Endothelial cell of umbilical vein (primary cell): ENCODE measurements around the gene TNS1. TPM values are rescaled to one million over a fixed set of nuclear protein-coding genes. Genes with fewer than 3 reads are reported as not detected.

Source experiments
- BruUV-seq: library from RNA; stranded (reverse); fragments of 400-500 nt; replicated peaks from 2 replicates; lab custom pipeline; 2021; lab: Mats Ljungman, UMichigan
- CTCF ChIA-PET: fragments of 300-600, 350-600 bp; sonication (Branson Sonifier 250); formaldehyde crosslinking; loops from one replicate; lab custom pipeline; 2021; ENCODE audit warnings: antibody characterized with exemption, inconsistent platforms; lab: Charles Lee
- POLR2A ChIA-PET: fragments of 300-600, 350-600 bp; sonication (Branson Sonifier 250); formaldehyde crosslinking; loops from one replicate; lab custom pipeline; 2021; ENCODE audit warnings: antibody characterized with exemption, inconsistent platforms; lab: Charles Lee
- DNase-seq: peaks from one replicate; pipeline ENCODE4 v3.0.0-alpha.2; 2011; ENCODE audit warnings: low read depth, low spot score
- FAIRE-seq: peaks from 2 replicates; lab custom pipeline; 2011; peaks lifted over from hg19 to GRCh38; lab: Jason Lieb, UNC
- H2AFZ ChIP-seq: 2 replicates; pipeline ENCODE4 v1.6.0; 2012; ENCODE audit warnings: low read depth, low read length, control low read depth, inconsistent platforms
- H3K27ac ChIP-seq: 2 replicates; pipeline ENCODE4 v1.5.1; 2011; ENCODE audit warnings: low read depth, mild to moderate bottlenecking, control low read depth, low read length, moderate library complexity; ENCODE audit not compliant: insufficient read depth
- H3K27me3 ChIP-seq, 2 experiments: 2 replicates each; pipeline versions ENCODE4 v1.6.0 to v1.6.1; 2011; ENCODE audit warnings: low read length in 2 of 2, mixed read lengths in 1 of 2; ENCODE audit not compliant: control insufficient read depth in 2 of 2, insufficient read depth in 2 of 2
- H3K36me3 ChIP-seq, 2 experiments: 2 replicates in 1 of 2; 3 replicates in 1 of 2; pipeline ENCODE4 v1.5.1; 2011; ENCODE audit warnings: low read length in 2 of 2, mild to moderate bottlenecking in 1 of 2, moderate library complexity in 1 of 2; ENCODE audit not compliant: control insufficient read depth in 2 of 2, insufficient read depth in 2 of 2; ENCODE audit errors: extremely low read depth in 1 of 2
- H3K4me1 ChIP-seq: 3 replicates; pipeline ENCODE4 v1.5.1; 2011; ENCODE audit warnings: mild to moderate bottlenecking, low read length; ENCODE audit not compliant: control insufficient read depth, insufficient read depth; ENCODE audit errors: extremely low read depth
- H3K4me2 ChIP-seq: 2 replicates; pipeline ENCODE4 v1.6.1; 2011; ENCODE audit warnings: low read length, control low read depth, mixed read lengths; ENCODE audit not compliant: insufficient read depth
- H3K4me3 ChIP-seq, 3 experiments: fragments of 200-600 bp in 1 of 3; sonication (generic), shearing (Covaris generic) in 1 of 3; replicated peaks in 1 of 3; 2 replicates each; pipeline ENCODE4 v1.5.1; 2011 to 2016; ENCODE audit warnings: control low read depth in 3 of 3, low read length in 3 of 3, mild to moderate bottlenecking in 2 of 3, inconsistent platforms in 1 of 3, low read depth in 1 of 3, moderate library complexity in 1 of 3; ENCODE audit not compliant: insufficient read depth in 1 of 3
- H3K79me2 ChIP-seq: 2 replicates; pipeline ENCODE4 v1.6.0; 2012; ENCODE audit warnings: low read length, inconsistent platforms; ENCODE audit not compliant: control insufficient read depth, insufficient read depth
- H3K9ac ChIP-seq: replicated peaks from 2 replicates; pipeline ENCODE3; 2011; ENCODE audit warnings: low read length, control low read depth; ENCODE audit not compliant: insufficient read depth; ENCODE audit errors: extremely low read depth
- H3K9me1 ChIP-seq: replicated peaks from 3 replicates; pipeline ENCODE4 v1.6.0; 2011; ENCODE audit warnings: mild to moderate bottlenecking, low read length; ENCODE audit not compliant: control insufficient read depth, insufficient read depth; ENCODE audit errors: extremely low read depth
- H3K9me3 ChIP-seq: replicated peaks from 2 replicates; pipeline ENCODE4 v1.5.1; 2012; ENCODE audit warnings: low read length, inconsistent platforms; ENCODE audit not compliant: control insufficient read depth, insufficient read depth
- H4K20me1 ChIP-seq: replicated peaks from 2 replicates; pipeline ENCODE3; 2011; ENCODE audit warnings: mild to moderate bottlenecking, low read length; ENCODE audit not compliant: control insufficient read depth, insufficient read depth; ENCODE audit errors: extremely low read depth
- EZH2 ChIP-seq: IDR thresholded peaks from 2 replicates; pipeline ENCODE4 v1.6.1; 2012; ENCODE audit warnings: borderline replicate concordance, low read depth, mild to moderate bottlenecking, moderate library complexity, low read length, inconsistent platforms; ENCODE audit not compliant: severe bottlenecking
- FOS ChIP-seq: IDR thresholded peaks from 2 replicates; pipeline ENCODE4 v1.6.1; 2011; ENCODE audit warnings: mild to moderate bottlenecking, low read length, moderate library complexity, borderline replicate concordance; ENCODE audit not compliant: insufficient read depth
- GATA2 ChIP-seq: IDR thresholded peaks from 2 replicates; pipeline ENCODE4 v1.7.0; 2011; ENCODE audit warnings: low read depth, mild to moderate bottlenecking, moderate library complexity, mixed read lengths, low read length; ENCODE audit not compliant: insufficient read length, insufficient read depth
- JUN ChIP-seq: IDR thresholded peaks from 2 replicates; pipeline ENCODE4 v1.6.1; 2011; ENCODE audit warnings: borderline replicate concordance, low read depth; ENCODE audit not compliant: insufficient read length, insufficient read depth
- MAX ChIP-seq: IDR thresholded peaks from 2 replicates; pipeline ENCODE4 v1.6.1; 2011; ENCODE audit not compliant: insufficient read depth, insufficient read length
- MYC ChIP-seq: IDR thresholded peaks from one replicate; pipeline ENCODE4 v1.6.1; 2011; ENCODE audit warnings: mild to moderate bottlenecking, low read depth, low read length
- POLR2A ChIP-seq: IDR thresholded peaks from 2 replicates; pipeline ENCODE4 v1.6.1; 2012; ENCODE audit warnings: low read depth, mild to moderate bottlenecking, control low read depth, low read length
- POLR2AphosphoS5 ChIP-seq: IDR thresholded peaks from 2 replicates; pipeline ENCODE4 v1.6.1; 2012; ENCODE audit warnings: low read depth, mild to moderate bottlenecking, control low read depth, low read length, moderate library complexity; ENCODE audit not compliant: insufficient read depth
- dilution Hi-C: fragments of 300-500 bp; cut with MboI; formaldehyde crosslinking; loops from one replicate; pipeline ENCODE4 v1.15.0; 2019; ENCODE audit warnings: low sequenced_read_pairs; ENCODE audit not compliant: extremely low pct_ligation_motif_present
- intact Hi-C: fragments of 100-400 bp; cut with micrococcal nuclease; formaldehyde crosslinking; loops from one replicate; pipeline ENCODE4 v1.10.0; 2022
- polyA plus RNA-seq, 4 experiments: library from polyadenylated mRNA; depleted of rRNA in 3 of 4; stranded (reverse) in 3 of 4; unstranded in 1 of 4; fragments of >200 nt; gene quantifications; 2 replicates each; pipeline versions ENCODE4 v1.2.1 to v1.2.3, GENCODE V29; 2011 to 2012; ENCODE audit warnings: missing spikeins in 1 of 4
- total RNA-seq: library from RNA; stranded (reverse); gene quantifications from 2 replicates; pipeline ENCODE4 v1.2.3, GENCODE V29; 2021

Gene TNS1
- total and polyA plus RNA-seq, 2 donors (not counting 3 experiments of a cell fraction or from before 2014, with no cell fraction given) = 11.0 to 52.1 TPM

GRCh38 chr2:217820091-217820819, 182.5 kb downstream of the TNS1 start:
- DNase-seq = peak; percentile 87
- H3K4me3 ChIP-seq = no peak overlapping the region
- H3K27me3 ChIP-seq = no peaks in the 10 kb centered on the region
- POLR2A ChIA-PET = no interaction called here
- peak overlapping the region; percentile 68 for H3K27ac ChIP-seq
- no TSS peak for BruUV-seq
- H3K79me2 ChIP-seq = no peaks in the 10 kb centered on the region
- H2AFZ ChIP-seq = no peak overlapping the region
- CTCF ChIA-PET = interaction anchor here (1.0 to 1.8 kb wide), 4 partner anchors 21 to 174 kb away, joined by 3 to 9 read pairs (median 4); no protein-coding TSS in a partner anchor
- H3K9ac ChIP-seq = no peak overlapping the region
- H3K9me3 ChIP-seq = no peaks in the 10 kb centered on the region
- H3K4me2 ChIP-seq = no peak overlapping the region
- peaks cover 0 to 4% of the 10 kb centered on the region in 2 experiments for H3K36me3 ChIP-seq
- no peak for TF ChIP-seq JUN
- TF ChIP-seq EZH2 = no peak
- no peak for TF ChIP-seq MAX
- no peak for TF ChIP-seq GATA2
- TF ChIP-seq MYC = no peak
- TF ChIP-seq FOS = no peak
- TF ChIP-seq POLR2AphosphoS5 = no peak
- TF ChIP-seq POLR2A = no peak
- dilution Hi-C loops = no loop called here
- FAIRE-seq = peak; percentile 85
- H3K9me1 ChIP-seq = no peaks in the 10 kb centered on the region
- intact Hi-C loops = loop anchor here (1.0 kb wide), 1 partner anchor 66 kb away; no protein-coding TSS in a partner anchor
- H3K4me1 ChIP-seq = peaks cover 36% of the 10 kb centered on the region
- no peaks in the 10 kb centered on the region for H4K20me1 ChIP-seq
